Adrenal gland (tissue), 5 donors: Measurements from ENCODE around the gene ENOX1.

Source experiments
- POLR2A ChIP-seq, 2 donors: fragments of 450-650 bp; IDR thresholded peaks; one replicate each; pipeline ENCODE4 v1.6.1; 2017; ENCODE audit warnings: antibody characterized with exemption in 2 of 2, mild to moderate bottlenecking in 2 of 2, moderate library complexity in 1 of 2
- TF ChIP-seq, protein P1 (sequence below), 6 experiments: fragments of 450-650 bp in 4 of 6; fragments of 200-600 bp in 2 of 6; sonication (generic) in 1 of 6; IDR thresholded peaks; 1 replicate in 5 of 6; 2 replicates in 1 of 6; pipeline versions ENCODE4 v1.5.1 to v1.8.0; 2016 to 2021; ENCODE audit warnings: antibody characterized with exemption in 6 of 6, mild to moderate bottlenecking in 2 of 6, moderate library complexity in 1 of 6
- donor health status: DM: no; HTN: no; CAD: no.

DNA sequence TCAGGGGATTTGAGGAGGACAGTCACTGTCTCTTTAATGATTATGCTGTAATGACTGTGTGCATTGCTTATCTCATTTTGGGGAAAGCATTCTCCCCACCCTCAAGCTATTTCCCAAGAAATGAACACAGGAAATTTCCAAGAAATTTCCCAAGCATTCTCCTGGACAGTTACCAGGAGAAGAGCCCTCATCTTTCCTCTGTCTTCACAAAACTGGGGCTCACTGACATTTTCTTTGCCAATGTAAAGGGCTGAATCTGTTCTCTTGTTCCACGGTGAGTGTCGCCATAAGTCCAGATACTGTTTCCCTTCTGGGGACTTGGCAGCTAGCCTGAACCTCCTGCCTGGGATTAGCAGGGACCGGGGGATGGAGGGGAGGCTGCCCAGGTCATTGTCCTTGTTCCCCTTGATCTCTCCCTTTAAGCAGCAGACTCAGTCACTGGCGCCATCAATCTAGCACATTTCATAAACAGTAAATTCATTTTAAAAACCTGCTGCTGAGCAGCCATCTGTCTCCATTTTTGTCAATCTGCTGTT is 590.6 kb downstream of the ENOX1 start:
- TF ChIP-seq, protein P1, sequence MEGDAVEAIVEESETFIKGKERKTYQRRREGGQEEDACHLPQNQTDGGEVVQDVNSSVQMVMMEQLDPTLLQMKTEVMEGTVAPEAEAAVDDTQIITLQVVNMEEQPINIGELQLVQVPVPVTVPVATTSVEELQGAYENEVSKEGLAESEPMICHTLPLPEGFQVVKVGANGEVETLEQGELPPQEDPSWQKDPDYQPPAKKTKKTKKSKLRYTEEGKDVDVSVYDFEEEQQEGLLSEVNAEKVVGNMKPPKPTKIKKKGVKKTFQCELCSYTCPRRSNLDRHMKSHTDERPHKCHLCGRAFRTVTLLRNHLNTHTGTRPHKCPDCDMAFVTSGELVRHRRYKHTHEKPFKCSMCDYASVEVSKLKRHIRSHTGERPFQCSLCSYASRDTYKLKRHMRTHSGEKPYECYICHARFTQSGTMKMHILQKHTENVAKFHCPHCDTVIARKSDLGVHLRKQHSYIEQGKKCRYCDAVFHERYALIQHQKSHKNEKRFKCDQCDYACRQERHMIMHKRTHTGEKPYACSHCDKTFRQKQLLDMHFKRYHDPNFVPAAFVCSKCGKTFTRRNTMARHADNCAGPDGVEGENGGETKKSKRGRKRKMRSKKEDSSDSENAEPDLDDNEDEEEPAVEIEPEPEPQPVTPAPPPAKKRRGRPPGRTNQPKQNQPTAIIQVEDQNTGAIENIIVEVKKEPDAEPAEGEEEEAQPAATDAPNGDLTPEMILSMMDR (IDR thresholded peaks at IDR 0.05), result no peak
- no peak for TF ChIP-seq POLR2A (IDR thresholded peaks at IDR 0.05)
